PFSK-1 (cell line): ENCODE results near the gene CARNS1.

Experiments used
- FOXP2 ChIP-seq: optimal IDR thresholded peaks from 2 replicates; pipeline ENCODE3; 2011; ENCODE audit warnings: borderline replicate concordance, control low read depth, inconsistent platforms; ENCODE audit not compliant: insufficient read depth; ENCODE audit errors: extremely low read length, extremely low read depth
- POLR2AphosphoS5 ChIP-seq: IDR thresholded peaks from 2 replicates; pipeline ENCODE4 v1.6.1; 2012; ENCODE audit warnings: low read depth, mild to moderate bottlenecking, control low read depth, low read length, moderate library complexity
- REST ChIP-seq, 2 experiments: IDR thresholded peaks; 2 replicates each; pipeline versions ENCODE4 v1.6.1 to v1.8.0; 2011 to 2012; ENCODE audit warnings: low read depth in 2 of 2, low read length in 2 of 2, control low read depth in 1 of 2, inconsistent platforms in 1 of 2, mild to moderate bottlenecking in 1 of 2, moderate library complexity in 1 of 2; ENCODE audit not compliant: insufficient read depth in 1 of 2
- SIN3A ChIP-seq: IDR thresholded peaks from 2 replicates; pipeline ENCODE4 v1.6.1; 2012; ENCODE audit warnings: mild to moderate bottlenecking, low read length, moderate library complexity, borderline replicate concordance; ENCODE audit not compliant: insufficient read depth
- TAF1 ChIP-seq: IDR thresholded peaks from 2 replicates; pipeline ENCODE4 v1.6.1; 2012; ENCODE audit warnings: low read length, control low read depth, borderline replicate concordance; ENCODE audit not compliant: insufficient read depth

GRCh38 chr11:67397986-67398660 lies 17.4 kb upstream of the CARNS1 start:
- TF ChIP-seq TAF1 (no peak), POLR2AphosphoS5 (no peak), REST (IDR thresholded peaks at IDR 0.05; ENCODE audit: insufficient read depth in 1 of 2, low read depth in 2 of 2, low read length in 2 of 2) (no peak), SIN3A (no peak), FOXP2 (no peak)
